K562 (cell line): ENCODE results near the gene SLC26A2. TPM values are rescaled to one million over a fixed set of nuclear protein-coding genes. Genes with fewer than 3 reads are reported as not detected.

Experiments used
- CXXC5 ChIP-seq: fragments of 250-450 bp; sonication (Bioruptor Pico); IDR thresholded peaks from 2 replicates; pipeline ENCODE4 v1.8.0; 2022; ENCODE audit warnings: inconsistent platforms, mild to moderate bottlenecking, moderate library complexity
- ETV5 ChIP-seq: sonication (generic); formaldehyde crosslinking; IDR thresholded peaks from 2 replicates; pipeline ENCODE4 v1.4.0; 2020; ENCODE audit warnings: low read depth, mild to moderate bottlenecking, missing genetic modification reagents
- HDAC2 ChIP-seq: fragments of 450-650 bp; IDR thresholded peaks from 2 replicates; pipeline ENCODE4 v1.6.1; 2016; ENCODE audit warnings: mild to moderate bottlenecking
- HMGXB4 ChIP-seq: sonication (generic); formaldehyde crosslinking; IDR thresholded peaks from 2 replicates; pipeline ENCODE4 v1.8.1; 2023; ENCODE audit warnings: mild to moderate bottlenecking, missing genetic modification reagents
- IFI16 ChIP-seq: fragments of 250-450 bp; sonication (Bioruptor Pico); IDR thresholded peaks from 2 replicates; pipeline ENCODE4 v2.1.2; 2022; ENCODE audit warnings: mild to moderate bottlenecking, inconsistent platforms
- LARP7 ChIP-seq: fragments of 450-650 bp; IDR thresholded peaks from 2 replicates; pipeline ENCODE4 v1.6.1; 2016
- MAFK ChIP-seq: IDR thresholded peaks from 2 replicates; pipeline ENCODE4 v1.6.1; 2011; ENCODE audit warnings: low read length, improper control_type of control experiment
- MBD2 ChIP-seq: sonication (generic); IDR thresholded peaks from 2 replicates; pipeline ENCODE4 v1.6.1; 2016; ENCODE audit warnings: low read depth, borderline replicate concordance
- MYNN ChIP-seq, 2 experiments: sonication (generic); formaldehyde crosslinking in 1 of 2; IDR thresholded peaks; 2 replicates each; pipeline versions ENCODE4 v1.5.0 to v1.6.1; 2016 to 2020; ENCODE audit warnings: antibody characterized with exemption in 1 of 2, missing genetic modification reagents in 1 of 2
- PATZ1 ChIP-seq: fragments of 250-450 bp; sonication (Bioruptor Pico); IDR thresholded peaks from 2 replicates; pipeline ENCODE4 v1.5.0; 2020; ENCODE audit warnings: mild to moderate bottlenecking, borderline replicate concordance
- PHF20 ChIP-seq: fragments of 450-650 bp; IDR thresholded peaks from 2 replicates; pipeline ENCODE4 v1.6.1; 2018; ENCODE audit not compliant: partially characterized antibody
- RFX5 ChIP-seq: IDR thresholded peaks from 2 replicates; pipeline ENCODE4 v1.6.1; 2011; ENCODE audit warnings: low read depth, mild to moderate bottlenecking, improper control_type of control experiment, low read length
- RFX7 ChIP-seq: fragments of 250-450 bp; sonication (Bioruptor Pico); IDR thresholded peaks from 2 replicates; pipeline ENCODE4 v1.5.1; 2021; ENCODE audit warnings: mild to moderate bottlenecking
- SLC30A9 ChIP-seq: fragments of 250-450 bp; sonication (Bioruptor Pico); IDR thresholded peaks from 2 replicates; pipeline ENCODE4 v1.8.0; 2022; ENCODE audit warnings: mild to moderate bottlenecking, moderate library complexity
- SNAPC5 ChIP-seq: fragments of 250-450 bp; sonication (Bioruptor Pico); IDR thresholded peaks from 2 replicates; pipeline ENCODE4 v1.8.0; 2021; ENCODE audit warnings: moderate library complexity, mild to moderate bottlenecking, inconsistent platforms
- SRSF3 ChIP-seq: fragments of 200-400 bp; formaldehyde crosslinking; IDR thresholded peaks from 2 replicates; pipeline ENCODE4 v1.6.1; 2016; ENCODE audit warnings: mild to moderate bottlenecking, low read length, moderate library complexity; ENCODE audit not compliant: insufficient read depth
- TAF7 ChIP-seq: fragments of 450-650 bp; IDR thresholded peaks from 2 replicates; pipeline ENCODE4 v1.6.1; 2016; ENCODE audit warnings: missing genetic modification characterization, missing compliant biosample characterization
- TBP ChIP-seq: optimal IDR thresholded peaks from 2 replicates; pipeline ENCODE3; 2011; ENCODE audit warnings: low read depth, low read length, improper control_type of control experiment
- ZNF436 ChIP-seq: fragments of 250-450, 450-650 bp; sonication (Bioruptor Pico); formaldehyde crosslinking; IDR thresholded peaks from 2 replicates; pipeline ENCODE4 v1.7.0; 2020; ENCODE audit warnings: mild to moderate bottlenecking
- ZNF57 ChIP-seq: fragments of 450-650 bp; formaldehyde crosslinking; IDR thresholded peaks from 2 replicates; pipeline ENCODE4 v1.4.0; 2020; ENCODE audit warnings: mild to moderate bottlenecking, moderate library complexity
- ZNF584 ChIP-seq: fragments of 200-800 bp; sonication (Bioruptor generic); IDR thresholded peaks from 2 replicates; pipeline ENCODE4 v1.6.1; 2016; ENCODE audit warnings: low read depth, mild to moderate bottlenecking, missing genetic modification characterization, missing compliant biosample characterization
- polyA plus RNA-seq, 8 experiments: library from polyadenylated mRNA; depleted of rRNA in 4 of 8; stranded (reverse) in 5 of 8; unstranded in 3 of 8; fragments of >200 nt; fragmentation: Nextera tagmentation in 2 of 8; fragmentation: Illumina TruSeq in 1 of 8; extraction: Ambion mirVana in 2 of 8; extraction: Trizol in 1 of 8; gene quantifications; 2 replicates each; pipeline versions ENCODE4 v1.2.1 to v1.2.3, GENCODE V29; 2011 to 2014; ENCODE audit warnings: inconsistent platforms in 1 of 8, missing spikeins in 1 of 8
- total RNA-seq, 7 experiments: library from RNA; depleted of rRNA in 6 of 7; stranded (reverse); fragments of >200 nt in 6 of 7; fragmentation: Illumina TruSeq in 2 of 7; extraction: Trizol in 2 of 7; gene quantifications; 2 replicates each; pipeline versions ENCODE4 v1.2.1 to v1.2.3, GENCODE V29; 2011 to 2021; ENCODE audit warnings: low replicate concordance in 1 of 7
- TF ChIP-seq, protein P1 (sequence below): IDR thresholded peaks from 3 replicates; pipeline ENCODE4 v1.6.1; 2011; ENCODE audit warnings: borderline replicate concordance, mild to moderate bottlenecking; ENCODE audit not compliant: insufficient read length, insufficient read depth
- TF ChIP-seq, protein P2 (sequence below): fragments of 250-450 bp; sonication (Bioruptor Pico); IDR thresholded peaks from 2 replicates; pipeline ENCODE4 v1.5.0; 2020; ENCODE audit warnings: mild to moderate bottlenecking

SLC26A2 gene
- total and polyA plus RNA-seq, 9 of the 15 experiments (the other 6 are each of a cell fraction or from before 2014, with no cell fraction given): 1.1 to 6.3 (median 3.6) TPM

DNA sequence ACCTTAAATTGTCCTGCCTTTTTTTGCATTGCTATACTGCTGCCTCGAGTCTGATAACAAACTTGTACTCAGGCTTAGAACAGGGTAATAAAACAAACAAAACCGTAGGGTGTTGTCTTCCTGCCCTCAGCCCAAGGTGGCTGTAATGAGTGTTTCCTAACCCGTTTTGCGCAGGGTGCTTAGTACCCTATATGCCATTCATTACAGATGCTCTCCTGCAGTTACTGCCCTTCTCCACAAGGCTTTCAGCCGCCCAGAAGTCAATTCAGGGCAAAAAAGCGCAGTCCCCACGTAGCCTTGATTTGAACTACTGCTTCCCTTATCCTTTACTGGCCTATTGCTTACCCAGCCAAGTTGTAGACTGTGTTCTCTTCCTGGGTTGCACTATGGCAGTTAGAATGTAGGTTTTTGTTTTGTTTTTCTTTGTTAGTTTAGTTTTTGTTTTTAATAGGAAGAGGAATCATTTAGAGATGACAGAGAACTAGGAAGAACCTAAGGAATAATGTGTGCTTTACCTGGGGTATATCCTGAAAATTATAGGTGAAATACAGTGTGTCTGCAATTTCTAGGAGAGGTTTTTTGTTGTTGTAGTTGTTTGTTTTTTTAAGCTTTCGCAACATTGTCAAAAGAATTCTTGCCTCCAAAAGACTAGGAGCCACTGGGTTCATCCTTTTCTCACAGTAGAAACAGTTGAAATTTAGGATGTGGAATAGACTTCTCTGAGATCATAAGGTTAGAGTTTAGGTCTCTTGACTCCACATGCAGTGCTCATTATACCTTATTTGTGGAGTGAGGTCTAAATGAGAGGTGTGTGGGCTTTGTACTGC, 41.3 kb downstream of the SLC26A2 start (continued):
- TF ChIP-seq RFX5 (no peak), MYNN (IDR thresholded peaks at IDR 0.05) (no peak), MYNN (CRISPR knock-in tag; IDR thresholded peaks at IDR 0.05) (no peak), MAFK (no peak), SRSF3 (no peak), PHF20 (no peak), SNAPC5 (CRISPR knock-in tag) (no peak), TAF7 (tag) (no peak), CXXC5 (CRISPR knock-in tag) (0 out of 2 replicates have a peak, but pooled peaks have one; percentile 38), ZNF436 (CRISPR knock-in tag) (no peak), RFX7 (CRISPR knock-in tag) (no peak), SLC30A9 (CRISPR knock-in tag) (no peak), MBD2 (no peak), LARP7 (no peak), IFI16 (no peak), TBP (no peak), ZNF57 (CRISPR knock-in tag) (no peak), PATZ1 (CRISPR knock-in tag) (no peak), ZNF584 (CRISPR knock-in tag) (no peak), HDAC2 (no peak), ETV5 (CRISPR knock-in tag) (no peak), HMGXB4 (no peak)
- TF ChIP-seq, protein P1, sequence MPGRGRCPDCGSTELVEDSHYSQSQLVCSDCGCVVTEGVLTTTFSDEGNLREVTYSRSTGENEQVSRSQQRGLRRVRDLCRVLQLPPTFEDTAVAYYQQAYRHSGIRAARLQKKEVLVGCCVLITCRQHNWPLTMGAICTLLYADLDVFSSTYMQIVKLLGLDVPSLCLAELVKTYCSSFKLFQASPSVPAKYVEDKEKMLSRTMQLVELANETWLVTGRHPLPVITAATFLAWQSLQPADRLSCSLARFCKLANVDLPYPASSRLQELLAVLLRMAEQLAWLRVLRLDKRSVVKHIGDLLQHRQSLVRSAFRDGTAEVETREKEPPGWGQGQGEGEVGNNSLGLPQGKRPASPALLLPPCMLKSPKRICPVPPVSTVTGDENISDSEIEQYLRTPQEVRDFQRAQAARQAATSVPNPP: no peak
- TF ChIP-seq, protein P2, sequence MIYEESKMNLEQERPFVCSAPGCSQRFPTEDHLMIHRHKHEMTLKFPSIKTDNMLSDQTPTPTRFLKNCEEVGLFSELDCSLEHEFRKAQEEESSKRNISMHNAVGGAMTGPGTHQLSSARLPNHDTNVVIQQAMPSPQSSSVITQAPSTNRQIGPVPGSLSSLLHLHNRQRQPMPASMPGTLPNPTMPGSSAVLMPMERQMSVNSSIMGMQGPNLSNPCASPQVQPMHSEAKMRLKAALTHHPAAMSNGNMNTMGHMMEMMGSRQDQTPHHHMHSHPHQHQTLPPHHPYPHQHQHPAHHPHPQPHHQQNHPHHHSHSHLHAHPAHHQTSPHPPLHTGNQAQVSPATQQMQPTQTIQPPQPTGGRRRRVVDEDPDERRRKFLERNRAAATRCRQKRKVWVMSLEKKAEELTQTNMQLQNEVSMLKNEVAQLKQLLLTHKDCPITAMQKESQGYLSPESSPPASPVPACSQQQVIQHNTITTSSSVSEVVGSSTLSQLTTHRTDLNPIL (CRISPR knock-in tag): no peak
